Neural cell (in vitro differentiated cells): ENCODE measurements around the gene RBM4B. TPM values are rescaled to one million over a fixed set of nuclear protein-coding genes. Genes with fewer than 3 reads are reported as not detected.

ENCODE experiments used
- H2AFZ ChIP-seq: fragments of 200-600, 300-800 bp; sonication (generic), shearing (Covaris generic); 2 replicates; pipeline ENCODE4 v1.6.0; 2014; ENCODE audit warnings: low read depth, mild to moderate bottlenecking, antibody characterized with exemption, low read length, moderate library complexity
- H3F3A ChIP-seq: fragments of 200-600 bp; shearing (Covaris generic); 2 replicates; pipeline ENCODE4 v1.6.1; 2016; ENCODE audit warnings: mild to moderate bottlenecking, moderate library complexity, mixed read lengths, antibody characterized with exemption, low read length; ENCODE audit not compliant: insufficient read depth, poor library complexity, severe bottlenecking
- H3K27ac ChIP-seq: fragments of 200-600, 300-800 bp; sonication (generic), shearing (Covaris generic); 2 replicates; pipeline ENCODE4 v1.5.1; 2014; ENCODE audit warnings: mild to moderate bottlenecking, low read length, moderate library complexity
- H3K27me3 ChIP-seq: fragments of 300-800, 200-600 bp; sonication (generic), shearing (Covaris generic); 2 replicates; pipeline ENCODE4 v1.6.0; 2014; ENCODE audit warnings: mild to moderate bottlenecking, low read depth, low read length, moderate library complexity; ENCODE audit not compliant: insufficient read depth
- H3K36me3 ChIP-seq: fragments of 300-800, 200-600 bp; sonication (generic), shearing (Covaris generic); 2 replicates; pipeline ENCODE4 v1.5.1; 2014; ENCODE audit warnings: mild to moderate bottlenecking, antibody characterized with exemption, low read length, moderate library complexity; ENCODE audit not compliant: insufficient read depth
- H3K4me2 ChIP-seq: fragments of 300-800, 200-600 bp; sonication (generic), shearing (Covaris generic); 2 replicates; pipeline ENCODE4 v1.6.0; 2014; ENCODE audit warnings: mild to moderate bottlenecking, low read length
- H3K4me3 ChIP-seq: fragments of 300-800, 200-600 bp; sonication (generic), shearing (Covaris generic); 2 replicates; pipeline ENCODE4 v1.5.1; 2014; ENCODE audit warnings: mild to moderate bottlenecking, low read length, moderate library complexity
- H3K79me2 ChIP-seq: fragments of 200-600 bp; shearing (Covaris generic); replicated peaks from 2 replicates; pipeline ENCODE4 v1.6.0; 2014; ENCODE audit warnings: mild to moderate bottlenecking, low read length, moderate library complexity; ENCODE audit not compliant: insufficient read depth
- H3K9ac ChIP-seq: fragments of 300-800, 200-600 bp; sonication (generic), shearing (Covaris generic); 2 replicates; pipeline ENCODE4 v1.6.1; 2016; ENCODE audit warnings: mild to moderate bottlenecking, low read length, mixed read lengths
- H3K9me2 ChIP-seq: fragments of 200-600 bp; shearing (Covaris generic); 2 replicates; pipeline ENCODE4 v1.6.1; 2016; ENCODE audit warnings: mild to moderate bottlenecking, low read length, mixed read lengths; ENCODE audit not compliant: insufficient read depth
- H3K9me3 ChIP-seq: fragments of 200-600, 300-800 bp; sonication (generic), shearing (Covaris generic); 2 replicates; pipeline ENCODE4 v1.6.1; 2016; ENCODE audit warnings: mild to moderate bottlenecking, mixed run types, low read length, moderate library complexity, mixed read lengths
- H4K20me1 ChIP-seq: fragments of 200-600 bp; shearing (Covaris generic); 2 replicates; pipeline ENCODE4 v1.6.1; 2016; ENCODE audit warnings: mild to moderate bottlenecking, mixed run types; ENCODE audit not compliant: insufficient read depth
- CTCF ChIP-seq: fragments of 450-650 bp; IDR thresholded peaks from 2 replicates; pipeline ENCODE4 v1.5.1; 2014; ENCODE audit warnings: antibody characterized with exemption, mild to moderate bottlenecking, moderate library complexity; ENCODE audit not compliant: poor library complexity, severe bottlenecking
- EP300 ChIP-seq: fragments of 450-650 bp; conservative IDR thresholded peaks from 2 replicates; pipeline ENCODE4 v1.6.1; 2014; ENCODE audit warnings: antibody characterized with exemption, mild to moderate bottlenecking, moderate library complexity; ENCODE audit not compliant: poor library complexity, severe bottlenecking
- EZH2 ChIP-seq: fragments of 200-600, 300-800 bp; shearing (Covaris generic), sonication (generic); IDR thresholded peaks from 2 replicates; pipeline ENCODE4 v1.6.1; 2014; ENCODE audit warnings: antibody characterized with exemption, low read length, borderline replicate concordance, mild to moderate bottlenecking; ENCODE audit not compliant: insufficient read depth, poor library complexity, severe bottlenecking
- MXI1 ChIP-seq: fragments of 450-650 bp; conservative IDR thresholded peaks from 2 replicates; pipeline ENCODE4 v1.6.1; 2014; ENCODE audit warnings: antibody characterized with exemption, mild to moderate bottlenecking; ENCODE audit not compliant: poor library complexity, severe bottlenecking
- POLR2AphosphoS5 ChIP-seq: IDR thresholded peaks from 2 replicates; pipeline ENCODE4 v1.6.1; 2012
- RAD21 ChIP-seq: fragments of 450-650 bp; conservative IDR thresholded peaks from 2 replicates; pipeline ENCODE4 v1.6.1; 2014; ENCODE audit warnings: antibody characterized with exemption, mild to moderate bottlenecking, moderate library complexity
- SMC3 ChIP-seq: fragments of 450-650 bp; conservative IDR thresholded peaks from 2 replicates; pipeline ENCODE4 v1.6.1; 2014; ENCODE audit warnings: antibody characterized with exemption, mild to moderate bottlenecking, moderate library complexity; ENCODE audit not compliant: poor library complexity
- TAF1 ChIP-seq: IDR thresholded peaks from 2 replicates; pipeline ENCODE4 v1.6.1; 2012; ENCODE audit warnings: low read depth
- polyA plus RNA-seq: library from polyadenylated mRNA; depleted of rRNA; stranded (reverse); fragments of >200 nt; gene quantifications from 2 replicates; pipeline ENCODE4 v1.2.3, GENCODE V29; 2014
- TF ChIP-seq, protein P1 (sequence below): IDR thresholded peaks from 2 replicates; pipeline ENCODE4 v1.6.1; 2012; ENCODE audit warnings: borderline replicate concordance

Gene RBM4B
- polyA plus RNA-seq, 1 donor from 2014 or later = 197 TPM

- no peaks in the 10 kb centered on the region for H4K20me1 ChIP-seq
- TF ChIP-seq EP300 (no peak), TAF1 (no peak), POLR2AphosphoS5 (no peak), RAD21 (no peak), SMC3 (no peak), CTCF (no peak), EZH2 (no peak), MXI1 (no peak)
- TF ChIP-seq, protein P1, sequence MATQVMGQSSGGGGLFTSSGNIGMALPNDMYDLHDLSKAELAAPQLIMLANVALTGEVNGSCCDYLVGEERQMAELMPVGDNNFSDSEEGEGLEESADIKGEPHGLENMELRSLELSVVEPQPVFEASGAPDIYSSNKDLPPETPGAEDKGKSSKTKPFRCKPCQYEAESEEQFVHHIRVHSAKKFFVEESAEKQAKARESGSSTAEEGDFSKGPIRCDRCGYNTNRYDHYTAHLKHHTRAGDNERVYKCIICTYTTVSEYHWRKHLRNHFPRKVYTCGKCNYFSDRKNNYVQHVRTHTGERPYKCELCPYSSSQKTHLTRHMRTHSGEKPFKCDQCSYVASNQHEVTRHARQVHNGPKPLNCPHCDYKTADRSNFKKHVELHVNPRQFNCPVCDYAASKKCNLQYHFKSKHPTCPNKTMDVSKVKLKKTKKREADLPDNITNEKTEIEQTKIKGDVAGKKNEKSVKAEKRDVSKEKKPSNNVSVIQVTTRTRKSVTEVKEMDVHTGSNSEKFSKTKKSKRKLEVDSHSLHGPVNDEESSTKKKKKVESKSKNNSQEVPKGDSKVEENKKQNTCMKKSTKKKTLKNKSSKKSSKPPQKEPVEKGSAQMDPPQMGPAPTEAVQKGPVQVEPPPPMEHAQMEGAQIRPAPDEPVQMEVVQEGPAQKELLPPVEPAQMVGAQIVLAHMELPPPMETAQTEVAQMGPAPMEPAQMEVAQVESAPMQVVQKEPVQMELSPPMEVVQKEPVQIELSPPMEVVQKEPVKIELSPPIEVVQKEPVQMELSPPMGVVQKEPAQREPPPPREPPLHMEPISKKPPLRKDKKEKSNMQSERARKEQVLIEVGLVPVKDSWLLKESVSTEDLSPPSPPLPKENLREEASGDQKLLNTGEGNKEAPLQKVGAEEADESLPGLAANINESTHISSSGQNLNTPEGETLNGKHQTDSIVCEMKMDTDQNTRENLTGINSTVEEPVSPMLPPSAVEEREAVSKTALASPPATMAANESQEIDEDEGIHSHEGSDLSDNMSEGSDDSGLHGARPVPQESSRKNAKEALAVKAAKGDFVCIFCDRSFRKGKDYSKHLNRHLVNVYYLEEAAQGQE = no peak
- H3K9ac ChIP-seq = no peak overlapping the region
- H3F3A ChIP-seq = no peaks in the 10 kb centered on the region
- no peaks in the 10 kb centered on the region for H3K9me2 ChIP-seq
- H3K79me2 ChIP-seq = peaks cover 9% of the 10 kb centered on the region
- H2AFZ ChIP-seq = no peak overlapping the region
- H3K4me2 ChIP-seq = no peak overlapping the region
- H3K27me3 ChIP-seq = no peaks in the 10 kb centered on the region
- no peaks in the 10 kb centered on the region for H3K9me3 ChIP-seq
- no peak overlapping the region for H3K4me3 ChIP-seq
- H3K36me3 ChIP-seq = peaks cover 9% of the 10 kb centered on the region
- no peak overlapping the region for H3K27ac ChIP-seq
These were observed 40.2 kb upstream of the RBM4B start for GRCh38 chr11:66717925-66718319.

- H2AFZ ChIP-seq = no peak overlapping the region
- H4K20me1 ChIP-seq = no peaks in the 10 kb centered on the region
- H3K27me3 ChIP-seq = no peaks in the 10 kb centered on the region
- no peaks in the 10 kb centered on the region for H3K9me2 ChIP-seq
- no peak overlapping the region for H3K27ac ChIP-seq
- no peak overlapping the region for H3K9ac ChIP-seq
- TF ChIP-seq RAD21 (no peak), EZH2 (no peak), SMC3 (no peak), TAF1 (no peak), POLR2AphosphoS5 (no peak), MXI1 (no peak), CTCF (no peak)
- H3K36me3 ChIP-seq = peaks cover 9% of the 10 kb centered on the region
- H3K79me2 ChIP-seq = peaks cover 6% of the 10 kb centered on the region
- H3K4me3 ChIP-seq = no peak overlapping the region
- H3F3A ChIP-seq = no peaks in the 10 kb centered on the region
- H3K4me2 ChIP-seq = no peak overlapping the region
- no peaks in the 10 kb centered on the region for H3K9me3 ChIP-seq
These were observed 39.3 kb upstream of the RBM4B start for GRCh38 chr11:66716996-66717395.
